ENCODE results near the gene MIPOL1.
"Not testable (repeated sequence)": the region's sequence is repeated elsewhere in the genome, so short reads cannot be mapped to it uniquely, and the experiment has no call there.

Gene MIPOL1

GRCh38 chr14:37187294-37187693 lies 10.4 kb upstream of the MIPOL1 start:
- Histone ChIP-seq H3K27me3 (ENCODE audit: insufficient read depth, low read length) (no peaks in the 10 kb centered on the region), H3K79me2 (ENCODE audit: control insufficient read depth, insufficient read depth, low read length, unreplicated experiment) (no peaks in the 10 kb centered on the region), H3K36me3 (ENCODE audit: insufficient read depth, low read length) (no peaks in the 10 kb centered on the region), H3K27ac (ENCODE audit: low read depth, low read length) (no peak overlapping the region), H2AFZ (ENCODE audit: low read length, unreplicated experiment) (no peak overlapping the region), H3K4me3 (ENCODE audit: low read depth, low read length) (no peak overlapping the region), H3K4me1 (ENCODE audit: control insufficient read depth, insufficient read depth, low read length, unreplicated experiment) (no peaks in the 10 kb centered on the region)

GRCh38 chr14:37187840-37188577 lies 9.7 kb upstream of the MIPOL1 start:
- H3K4me3 ChIP-seq (ENCODE audit: low read depth, low read length); H3K27me3 ChIP-seq (ENCODE audit: insufficient read depth, low read length); H3K79me2 ChIP-seq (ENCODE audit: control insufficient read depth, insufficient read depth, low read length, unreplicated experiment); H2AFZ ChIP-seq (ENCODE audit: low read length, unreplicated experiment); H3K36me3 ChIP-seq (ENCODE audit: insufficient read depth, low read length); H3K4me1 ChIP-seq (ENCODE audit: control insufficient read depth, insufficient read depth, low read length, unreplicated experiment); H3K27ac ChIP-seq (ENCODE audit: low read depth, low read length): not testable (repeated sequence)

GRCh38 chr14:37189733-37190132 lies 8.0 kb upstream of the MIPOL1 start:
- H3K36me3 ChIP-seq (ENCODE audit: insufficient read depth, low read length); H3K27me3 ChIP-seq (ENCODE audit: insufficient read depth, low read length); H3K79me2 ChIP-seq (ENCODE audit: control insufficient read depth, insufficient read depth, low read length, unreplicated experiment); H3K27ac ChIP-seq (ENCODE audit: low read depth, low read length); H2AFZ ChIP-seq (ENCODE audit: low read length, unreplicated experiment); H3K4me3 ChIP-seq (ENCODE audit: low read depth, low read length); H3K4me1 ChIP-seq (ENCODE audit: control insufficient read depth, insufficient read depth, low read length, unreplicated experiment): not testable (repeated sequence)

GRCh38 chr14:37194698-37195097 lies 3.0 kb upstream of the MIPOL1 start:
- peaks cover 31% of the 10 kb centered on the region for H3K4me1 ChIP-seq (ENCODE audit: control insufficient read depth, insufficient read depth, low read length, unreplicated experiment)
- no peak overlapping the region for H3K4me3 ChIP-seq (ENCODE audit: low read depth, low read length)
- no peaks in the 10 kb centered on the region for H3K36me3 ChIP-seq (ENCODE audit: insufficient read depth, low read length)
- no peak overlapping the region for H2AFZ ChIP-seq (ENCODE audit: low read length, unreplicated experiment)
- peaks cover 3% of the 10 kb centered on the region for H3K79me2 ChIP-seq (ENCODE audit: control insufficient read depth, insufficient read depth, low read length, unreplicated experiment)
- no peaks in the 10 kb centered on the region for H3K27me3 ChIP-seq (ENCODE audit: insufficient read depth, low read length)
- peak overlapping the region; percentile 47 for H3K27ac ChIP-seq (ENCODE audit: low read depth, low read length)

- H3K27me3 ChIP-seq (ENCODE audit: insufficient read depth, low read length) = no peaks in the 10 kb centered on the region
Measured at GRCh38 chr14:37195327-37195726, 2.4 kb upstream of the MIPOL1 start.

GRCh38 chr14:37196604-37197420 lies 925 bp upstream of the MIPOL1 start:
- peak overlapping the region; percentile 89 for H3K27ac ChIP-seq (ENCODE audit: low read depth, low read length)
- H3K4me1 ChIP-seq (ENCODE audit: control insufficient read depth, insufficient read depth, low read length, unreplicated experiment) = peaks cover 31% of the 10 kb centered on the region
- H3K27me3 ChIP-seq (ENCODE audit: insufficient read depth, low read length) = no peaks in the 10 kb centered on the region
- peak overlapping the region; percentile 94 for H2AFZ ChIP-seq (ENCODE audit: low read length, unreplicated experiment)
- H3K79me2 ChIP-seq (ENCODE audit: control insufficient read depth, insufficient read depth, low read length, unreplicated experiment) = peaks cover 9% of the 10 kb centered on the region
- H3K36me3 ChIP-seq (ENCODE audit: insufficient read depth, low read length) = no peaks in the 10 kb centered on the region
- H3K4me3 ChIP-seq (ENCODE audit: low read depth, low read length) = peak overlapping the region; percentile 86

More at GRCh38 chr14:37195327-37195726, 2.4 kb upstream of the MIPOL1 start:
- Histone ChIP-seq H3K4me3 (ENCODE audit: low read depth, low read length) (no peak overlapping the region), H2AFZ (ENCODE audit: low read length, unreplicated experiment) (peak overlapping the region; percentile 57), H3K36me3 (ENCODE audit: insufficient read depth, low read length) (no peaks in the 10 kb centered on the region), H3K79me2 (ENCODE audit: control insufficient read depth, insufficient read depth, low read length, unreplicated experiment) (peaks cover 9% of the 10 kb centered on the region), H3K4me1 (ENCODE audit: control insufficient read depth, insufficient read depth, low read length, unreplicated experiment) (peaks cover 31% of the 10 kb centered on the region), H3K27ac (ENCODE audit: low read depth, low read length) (peak overlapping the region; percentile 89)

- Histone ChIP-seq H3K36me3 (ENCODE audit: insufficient read depth, low read length) (no peaks in the 10 kb centered on the region), H3K27me3 (ENCODE audit: insufficient read depth, low read length) (no peaks in the 10 kb centered on the region), H3K4me1 (ENCODE audit: control insufficient read depth, insufficient read depth, low read length, unreplicated experiment) (peaks cover 31% of the 10 kb centered on the region), H2AFZ (ENCODE audit: low read length, unreplicated experiment) (peak overlapping the region; percentile 94), H3K79me2 (ENCODE audit: control insufficient read depth, insufficient read depth, low read length, unreplicated experiment) (peaks cover 9% of the 10 kb centered on the region), H3K4me3 (ENCODE audit: low read depth, low read length) (peak overlapping the region; percentile 86), H3K27ac (ENCODE audit: low read depth, low read length) (peak overlapping the region; percentile 89)
Measured at GRCh38 chr14:37198273-37198598, 499 bp downstream of the MIPOL1 start.

GRCh38 chr14:37198907-37199306 lies 1.2 kb downstream of the MIPOL1 start:
- Histone ChIP-seq H3K4me1 (ENCODE audit: control insufficient read depth, insufficient read depth, low read length, unreplicated experiment) (peaks cover 31% of the 10 kb centered on the region), H3K79me2 (ENCODE audit: control insufficient read depth, insufficient read depth, low read length, unreplicated experiment) (peaks cover 10% of the 10 kb centered on the region), H3K36me3 (ENCODE audit: insufficient read depth, low read length) (no peaks in the 10 kb centered on the region), H3K27me3 (ENCODE audit: insufficient read depth, low read length) (no peaks in the 10 kb centered on the region), H2AFZ (ENCODE audit: low read length, unreplicated experiment) (peak overlapping the region; percentile 94), H3K27ac (ENCODE audit: low read depth, low read length) (no peak overlapping the region), H3K4me3 (ENCODE audit: low read depth, low read length) (peak overlapping the region; percentile 86)

- Histone ChIP-seq H3K27me3 (ENCODE audit: insufficient read depth, low read length) (no peaks in the 10 kb centered on the region), H3K79me2 (ENCODE audit: control insufficient read depth, insufficient read depth, low read length, unreplicated experiment) (peaks cover 16% of the 10 kb centered on the region), H3K4me1 (ENCODE audit: control insufficient read depth, insufficient read depth, low read length, unreplicated experiment) (peaks cover 9% of the 10 kb centered on the region), H3K27ac (ENCODE audit: low read depth, low read length) (no peak overlapping the region), H2AFZ (ENCODE audit: low read length, unreplicated experiment) (no peak overlapping the region), H3K4me3 (ENCODE audit: low read depth, low read length) (no peak overlapping the region), H3K36me3 (ENCODE audit: insufficient read depth, low read length) (peaks cover 5% of the 10 kb centered on the region; the same call in 1 of the 2 replicates)
Measured at GRCh38 chr14:37201724-37202123, 4.0 kb downstream of the MIPOL1 start.

GRCh38 chr14:37202265-37202664 lies 4.5 kb downstream of the MIPOL1 start:
- no peaks in the 10 kb centered on the region for H3K27me3 ChIP-seq (ENCODE audit: insufficient read depth, low read length)
- H3K27ac ChIP-seq (ENCODE audit: low read depth, low read length) = no peak overlapping the region
- H2AFZ ChIP-seq (ENCODE audit: low read length, unreplicated experiment) = no peak overlapping the region
- peaks cover 16% of the 10 kb centered on the region for H3K79me2 ChIP-seq (ENCODE audit: control insufficient read depth, insufficient read depth, low read length, unreplicated experiment)
- H3K4me3 ChIP-seq (ENCODE audit: low read depth, low read length) = no peak overlapping the region
- peaks cover 5% of the 10 kb centered on the region for H3K4me1 ChIP-seq (ENCODE audit: control insufficient read depth, insufficient read depth, low read length, unreplicated experiment)
- peaks cover 5% of the 10 kb centered on the region; the same call in 1 of the 2 replicates for H3K36me3 ChIP-seq (ENCODE audit: insufficient read depth, low read length)

GRCh38 chr14:37202812-37203211 lies 5.1 kb downstream of the MIPOL1 start:
- H2AFZ ChIP-seq (ENCODE audit: low read length, unreplicated experiment) = no peak overlapping the region
- peaks cover 5% of the 10 kb centered on the region for H3K4me1 ChIP-seq (ENCODE audit: control insufficient read depth, insufficient read depth, low read length, unreplicated experiment)
- no peaks in the 10 kb centered on the region for H3K27me3 ChIP-seq (ENCODE audit: insufficient read depth, low read length)
- H3K79me2 ChIP-seq (ENCODE audit: control insufficient read depth, insufficient read depth, low read length, unreplicated experiment) = peaks cover 16% of the 10 kb centered on the region
- H3K36me3 ChIP-seq (ENCODE audit: insufficient read depth, low read length) = peaks cover 5% of the 10 kb centered on the region; the same call in 1 of the 2 replicates
- H3K4me3 ChIP-seq (ENCODE audit: low read depth, low read length) = no peak overlapping the region
- no peak overlapping the region for H3K27ac ChIP-seq (ENCODE audit: low read depth, low read length)

Data from ACC112 (cell line).